Adrenal gland (tissue), 5 donors: Measurements from ENCODE around the gene OSBPL7.

Experiments used
- CTCF ChIP-seq, 6 experiments: fragments of 450-650 bp in 4 of 6; fragments of 200-600 bp in 2 of 6; sonication (generic) in 1 of 6; IDR thresholded peaks; 1 replicate in 5 of 6; 2 replicates in 1 of 6; pipeline versions ENCODE4 v1.5.1 to v1.8.0; 2016 to 2021; ENCODE audit warnings: antibody characterized with exemption in 6 of 6, mild to moderate bottlenecking in 2 of 6, moderate library complexity in 1 of 6
- POLR2A ChIP-seq, 2 donors: fragments of 450-650 bp; IDR thresholded peaks; one replicate each; pipeline ENCODE4 v1.6.1; 2017; ENCODE audit warnings: antibody characterized with exemption in 2 of 2, mild to moderate bottlenecking in 2 of 2, moderate library complexity in 1 of 2
- donor health status: DM: no; HTN: no; CAD: no.

DNA sequence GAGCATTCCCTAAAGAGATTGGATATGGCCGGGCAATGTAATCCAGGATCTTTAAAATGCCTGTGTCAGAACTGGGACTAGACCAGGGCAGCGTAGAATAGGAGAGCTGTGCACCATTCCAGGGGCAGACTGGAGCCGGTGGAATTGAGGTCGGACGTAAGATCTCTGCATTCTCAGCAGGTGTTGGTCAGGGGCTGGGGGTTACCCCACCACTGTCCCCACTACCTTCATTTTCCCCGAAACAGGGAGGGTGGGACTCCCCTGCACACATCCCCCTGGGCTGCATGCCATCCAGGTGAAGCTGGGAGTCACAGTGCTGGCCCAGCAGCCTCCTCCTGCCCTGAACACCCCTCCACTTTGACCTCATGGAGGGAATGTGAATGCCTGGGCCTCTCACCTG, 17.8 kb downstream of the OSBPL7 start:
- TF ChIP-seq POLR2A (IDR thresholded peaks at IDR 0.05): no peak
- no peak for TF ChIP-seq CTCF (IDR thresholded peaks at IDR 0.05)
